Neural progenitor cell (in vitro differentiated cells): ENCODE results near the gene EPHB1. TPM values are rescaled to one million over a fixed set of nuclear protein-coding genes. Genes with fewer than 3 reads are reported as not detected.

Experiments used
- DNase-seq: peaks from one replicate; pipeline ENCODE4 v3.0.0-alpha.2; 2016; ENCODE audit warnings: low spot score
- H2AFZ ChIP-seq: fragments of 200-600 bp; sonication (generic); replicated peaks from 2 replicates; pipeline ENCODE4 v1.6.1; 2016; ENCODE audit warnings: antibody characterized with exemption
- H3F3A ChIP-seq: fragments of 200-600 bp; sonication (generic); 2 replicates; pipeline ENCODE4 v1.6.1; 2016; ENCODE audit warnings: antibody characterized with exemption, low read depth
- H3K27ac ChIP-seq: fragments of 200-600 bp; sonication (generic); 2 replicates; pipeline ENCODE4 v1.5.1; 2016; ENCODE audit warnings: mild to moderate bottlenecking
- H3K27me3 ChIP-seq: fragments of 200-600 bp; sonication (generic); 2 replicates; pipeline ENCODE4 v1.6.1; 2016; ENCODE audit warnings: mild to moderate bottlenecking, moderate library complexity
- H3K36me3 ChIP-seq: fragments of 200-600 bp; sonication (generic); 2 replicates; pipeline ENCODE4 v1.5.1; 2016
- H3K4me1 ChIP-seq: fragments of 200-600 bp; sonication (generic); 2 replicates; pipeline ENCODE4 v1.6.1; 2016; ENCODE audit warnings: mixed run types
- H3K4me2 ChIP-seq: fragments of 200-600 bp; sonication (generic); 2 replicates; pipeline ENCODE4 v1.6.1; 2016
- H3K4me3 ChIP-seq: fragments of 200-600 bp; sonication (generic); 2 replicates; pipeline ENCODE4 v1.5.1; 2016
- H3K79me2 ChIP-seq: fragments of 200-600 bp; sonication (generic); 2 replicates; pipeline ENCODE4 v1.6.1; 2016; ENCODE audit warnings: low read depth
- H3K9ac ChIP-seq: fragments of 200-600 bp; sonication (generic); 2 replicates; pipeline ENCODE4 v1.6.1; 2016
- H3K9me3 ChIP-seq: fragments of 200-600 bp; sonication (generic); 2 replicates; pipeline ENCODE4 v1.5.1; 2016; ENCODE audit warnings: low read depth
- H4K20me1 ChIP-seq: fragments of 200-600 bp; sonication (generic); 2 replicates; pipeline ENCODE4 v1.6.1; 2016; ENCODE audit warnings: low read depth
- H3K27ac Mint-ChIP-seq: 3 replicates; pipeline ENCODE4 v1.8.0; 2021; ENCODE audit warnings: mixed read lengths
- H3K27me3 Mint-ChIP-seq: 2 replicates; pipeline ENCODE4 v1.8.0; 2022; ENCODE audit warnings: low read depth, mild to moderate bottlenecking, inconsistent platforms, moderate library complexity, mixed read lengths; ENCODE audit not compliant: insufficient read depth
- H3K36me3 Mint-ChIP-seq: 3 replicates; pipeline ENCODE4 v1.8.0; 2021; ENCODE audit warnings: mixed read lengths
- H3K4me1 Mint-ChIP-seq: 3 replicates; pipeline ENCODE4 v1.8.0; 2021; ENCODE audit warnings: mixed read lengths
- H3K4me3 Mint-ChIP-seq: 3 replicates; pipeline ENCODE4 v1.8.0; 2021; ENCODE audit warnings: mild to moderate bottlenecking, moderate library complexity, mixed read lengths
- H3K9me3 Mint-ChIP-seq: 3 replicates; pipeline ENCODE4 v1.8.0; 2020; ENCODE audit warnings: mixed read lengths
- EZH2 ChIP-seq: fragments of 200-600 bp; sonication (generic); IDR thresholded peaks from 2 replicates; pipeline ENCODE4 v1.6.1; 2017; ENCODE audit warnings: antibody characterized with exemption, mild to moderate bottlenecking, moderate library complexity
- EZH2phosphoT487 ChIP-seq: fragments of 200-600 bp; sonication (generic); IDR thresholded peaks from 2 replicates; pipeline ENCODE4 v1.6.1; 2017; ENCODE audit warnings: antibody characterized with exemption
- total RNA-seq: library from RNA; depleted of rRNA; stranded (reverse); fragments of >200 nt; gene quantifications from 2 replicates; pipeline ENCODE4 v1.2.3, GENCODE V29; 2015; ENCODE audit warnings: low replicate concordance
- TF ChIP-seq, protein P1 (sequence below): fragments of 200-600 bp; sonication (generic); IDR thresholded peaks from 2 replicates; pipeline ENCODE4 v1.5.1; 2017; ENCODE audit warnings: antibody characterized with exemption, mild to moderate bottlenecking

EPHB1 gene
- total RNA-seq, 1 donor from 2014 or later = 9.1 TPM

DNA sequence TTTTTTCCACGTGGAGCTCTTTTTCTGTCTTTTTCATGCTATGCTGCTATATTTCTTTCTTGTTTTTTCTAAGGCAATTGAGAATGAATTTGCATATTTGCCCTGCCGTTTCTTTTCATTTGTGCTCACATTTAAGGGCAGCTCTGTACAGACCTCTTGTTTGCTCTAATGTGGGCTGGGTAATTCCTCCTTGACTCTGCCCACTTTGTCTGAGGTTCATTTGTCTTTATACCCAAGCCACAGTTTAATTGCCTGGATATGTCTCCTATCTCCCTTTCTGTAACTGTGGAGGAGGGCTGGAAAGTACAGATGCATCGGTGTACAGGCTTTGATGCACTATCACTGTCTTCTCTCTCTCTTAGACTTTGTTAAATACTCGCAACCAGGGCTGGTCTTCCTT lies 195.9 kb downstream of the EPHB1 start:
- H3K4me1 Mint-ChIP-seq = peaks cover 36% of the 10 kb centered on the region
- no peaks in the 10 kb centered on the region for H3K9me3 ChIP-seq
- peaks cover 2% of the 10 kb centered on the region for H3K27me3 Mint-ChIP-seq
- H3F3A ChIP-seq = peaks cover 14% of the 10 kb centered on the region
- no peaks in the 10 kb centered on the region for H3K36me3 Mint-ChIP-seq
- no peak overlapping the region for H3K27ac Mint-ChIP-seq
- H3K4me2 ChIP-seq = peak overlapping the region; percentile 7
- no peak for DNase-seq
- no peak overlapping the region for H3K27ac ChIP-seq
- H3K4me1 ChIP-seq = peaks cover 36% of the 10 kb centered on the region
- no peaks in the 10 kb centered on the region for H3K36me3 ChIP-seq
- H3K79me2 ChIP-seq = no peaks in the 10 kb centered on the region
- no peak overlapping the region for H3K9ac ChIP-seq
- no peaks in the 10 kb centered on the region for H3K27me3 ChIP-seq
- H2AFZ ChIP-seq = no peak overlapping the region
- H3K4me3 Mint-ChIP-seq = no peak overlapping the region
- H3K4me3 ChIP-seq = no peak overlapping the region
- no peaks in the 10 kb centered on the region for H3K9me3 Mint-ChIP-seq
- no peaks in the 10 kb centered on the region for H4K20me1 ChIP-seq
- TF ChIP-seq EZH2phosphoT487 (no peak), EZH2 (no peak)
- TF ChIP-seq, protein P1, sequence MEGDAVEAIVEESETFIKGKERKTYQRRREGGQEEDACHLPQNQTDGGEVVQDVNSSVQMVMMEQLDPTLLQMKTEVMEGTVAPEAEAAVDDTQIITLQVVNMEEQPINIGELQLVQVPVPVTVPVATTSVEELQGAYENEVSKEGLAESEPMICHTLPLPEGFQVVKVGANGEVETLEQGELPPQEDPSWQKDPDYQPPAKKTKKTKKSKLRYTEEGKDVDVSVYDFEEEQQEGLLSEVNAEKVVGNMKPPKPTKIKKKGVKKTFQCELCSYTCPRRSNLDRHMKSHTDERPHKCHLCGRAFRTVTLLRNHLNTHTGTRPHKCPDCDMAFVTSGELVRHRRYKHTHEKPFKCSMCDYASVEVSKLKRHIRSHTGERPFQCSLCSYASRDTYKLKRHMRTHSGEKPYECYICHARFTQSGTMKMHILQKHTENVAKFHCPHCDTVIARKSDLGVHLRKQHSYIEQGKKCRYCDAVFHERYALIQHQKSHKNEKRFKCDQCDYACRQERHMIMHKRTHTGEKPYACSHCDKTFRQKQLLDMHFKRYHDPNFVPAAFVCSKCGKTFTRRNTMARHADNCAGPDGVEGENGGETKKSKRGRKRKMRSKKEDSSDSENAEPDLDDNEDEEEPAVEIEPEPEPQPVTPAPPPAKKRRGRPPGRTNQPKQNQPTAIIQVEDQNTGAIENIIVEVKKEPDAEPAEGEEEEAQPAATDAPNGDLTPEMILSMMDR = no peak

DNA sequence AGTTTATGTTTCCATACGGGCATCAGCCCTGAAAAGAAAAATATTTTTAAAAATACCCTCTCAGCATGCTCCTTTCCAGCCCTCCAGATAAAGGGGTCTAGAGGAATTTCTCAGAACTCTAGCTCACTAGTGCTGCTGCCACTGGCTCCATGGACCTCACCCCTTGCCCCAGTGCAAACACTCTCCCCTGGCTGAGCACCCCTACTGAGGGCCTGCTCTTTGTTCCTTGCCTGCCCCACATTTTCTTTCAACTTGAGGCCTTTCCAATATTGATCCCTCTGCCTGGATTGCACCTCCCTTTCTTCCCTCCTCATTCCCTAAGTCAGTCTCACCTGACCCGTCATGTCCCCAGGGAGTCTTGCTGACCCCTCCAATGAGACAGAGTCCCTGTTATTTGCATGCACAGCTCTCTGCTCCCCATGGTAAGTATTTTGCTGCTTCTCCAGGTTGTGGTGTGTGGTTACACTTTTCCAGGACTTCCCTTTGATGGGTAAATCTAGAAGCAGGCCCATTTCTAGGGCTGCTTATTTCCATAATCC lies 196.5 kb downstream of the EPHB1 start:
- H3K4me3 Mint-ChIP-seq = peak overlapping the region; percentile 30
- no peak for TF ChIP-seq EZH2phosphoT487
- TF ChIP-seq EZH2 = no peak
- TF ChIP-seq, protein P1 = no peak
- H3F3A ChIP-seq = peaks cover 14% of the 10 kb centered on the region
- H3K9me3 Mint-ChIP-seq = no peaks in the 10 kb centered on the region
- H3K36me3 ChIP-seq = no peaks in the 10 kb centered on the region
- H4K20me1 ChIP-seq = no peaks in the 10 kb centered on the region
- H3K27ac Mint-ChIP-seq = peak overlapping the region; percentile 55
- peaks cover 36% of the 10 kb centered on the region for H3K4me1 ChIP-seq
- DNase-seq = no peak
- no peak overlapping the region for H2AFZ ChIP-seq
- H3K4me1 Mint-ChIP-seq = peaks cover 36% of the 10 kb centered on the region
- H3K27me3 Mint-ChIP-seq = peaks cover 2% of the 10 kb centered on the region
- peak overlapping the region; percentile 7 for H3K4me2 ChIP-seq
- no peaks in the 10 kb centered on the region for H3K9me3 ChIP-seq
- no peaks in the 10 kb centered on the region for H3K36me3 Mint-ChIP-seq
- H3K9ac ChIP-seq = no peak overlapping the region
- no peak overlapping the region for H3K27ac ChIP-seq
- H3K27me3 ChIP-seq = no peaks in the 10 kb centered on the region
- no peaks in the 10 kb centered on the region for H3K79me2 ChIP-seq
- H3K4me3 ChIP-seq = no peak overlapping the region

DNA sequence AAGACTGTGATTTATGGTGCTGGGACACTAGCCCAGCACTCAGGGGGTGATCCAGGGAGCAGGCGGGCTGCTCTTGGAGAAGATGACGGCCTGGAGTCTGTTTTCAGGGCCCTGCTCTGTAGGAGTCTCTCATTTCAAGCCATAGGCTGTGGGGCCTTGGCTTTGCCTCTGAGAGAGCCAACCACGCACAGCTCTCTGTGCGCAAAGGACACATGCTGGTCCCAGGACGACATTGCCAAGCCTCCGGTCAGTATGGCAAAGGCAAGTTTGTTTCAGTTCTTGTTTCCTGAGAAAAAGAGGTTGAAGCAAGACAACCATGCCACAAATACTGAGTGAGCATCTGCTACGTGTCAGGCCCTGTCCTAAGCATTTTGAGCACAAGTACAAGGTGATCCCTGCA lies 197.1 kb downstream of the EPHB1 start:
- H4K20me1 ChIP-seq = no peaks in the 10 kb centered on the region
- no peaks in the 10 kb centered on the region for H3K9me3 ChIP-seq
- no peaks in the 10 kb centered on the region for H3K36me3 Mint-ChIP-seq
- no peak overlapping the region for H3K4me3 ChIP-seq
- H3K79me2 ChIP-seq = no peaks in the 10 kb centered on the region
- H2AFZ ChIP-seq = no peak overlapping the region
- no peak overlapping the region for H3K9ac ChIP-seq
- TF ChIP-seq EZH2phosphoT487 (no peak), EZH2 (no peak)
- TF ChIP-seq, protein P1 = no peak
- H3K27ac Mint-ChIP-seq = no peak overlapping the region
- H3K27me3 ChIP-seq = no peaks in the 10 kb centered on the region
- H3K9me3 Mint-ChIP-seq = no peaks in the 10 kb centered on the region
- H3K4me3 Mint-ChIP-seq = no peak overlapping the region
- H3F3A ChIP-seq = peaks cover 14% of the 10 kb centered on the region
- peaks cover 36% of the 10 kb centered on the region for H3K4me1 ChIP-seq
- no peak overlapping the region for H3K27ac ChIP-seq
- no peak overlapping the region for H3K4me2 ChIP-seq
- H3K4me1 Mint-ChIP-seq = peaks cover 36% of the 10 kb centered on the region
- no peak for DNase-seq
- H3K27me3 Mint-ChIP-seq = peaks cover 2% of the 10 kb centered on the region
- no peaks in the 10 kb centered on the region for H3K36me3 ChIP-seq
